GM23248 (cell line): ENCODE data around the gene ANKH.

Source experiments
- EZH2 ChIP-seq: fragments of 200-600 bp; sonication (generic); IDR thresholded peaks from 2 replicates; pipeline ENCODE4 v1.6.1; 2018; ENCODE audit warnings: antibody characterized with exemption, mild to moderate bottlenecking; ENCODE audit not compliant: insufficient read depth, poor library complexity, severe bottlenecking
- EZH2phosphoT487 ChIP-seq: fragments of 200-600 bp; sonication (generic); IDR thresholded peaks from 2 replicates; pipeline ENCODE4 v1.6.1; 2018; ENCODE audit warnings: antibody characterized with exemption, moderate library complexity, mild to moderate bottlenecking, low read depth; ENCODE audit not compliant: insufficient read depth

DNA sequence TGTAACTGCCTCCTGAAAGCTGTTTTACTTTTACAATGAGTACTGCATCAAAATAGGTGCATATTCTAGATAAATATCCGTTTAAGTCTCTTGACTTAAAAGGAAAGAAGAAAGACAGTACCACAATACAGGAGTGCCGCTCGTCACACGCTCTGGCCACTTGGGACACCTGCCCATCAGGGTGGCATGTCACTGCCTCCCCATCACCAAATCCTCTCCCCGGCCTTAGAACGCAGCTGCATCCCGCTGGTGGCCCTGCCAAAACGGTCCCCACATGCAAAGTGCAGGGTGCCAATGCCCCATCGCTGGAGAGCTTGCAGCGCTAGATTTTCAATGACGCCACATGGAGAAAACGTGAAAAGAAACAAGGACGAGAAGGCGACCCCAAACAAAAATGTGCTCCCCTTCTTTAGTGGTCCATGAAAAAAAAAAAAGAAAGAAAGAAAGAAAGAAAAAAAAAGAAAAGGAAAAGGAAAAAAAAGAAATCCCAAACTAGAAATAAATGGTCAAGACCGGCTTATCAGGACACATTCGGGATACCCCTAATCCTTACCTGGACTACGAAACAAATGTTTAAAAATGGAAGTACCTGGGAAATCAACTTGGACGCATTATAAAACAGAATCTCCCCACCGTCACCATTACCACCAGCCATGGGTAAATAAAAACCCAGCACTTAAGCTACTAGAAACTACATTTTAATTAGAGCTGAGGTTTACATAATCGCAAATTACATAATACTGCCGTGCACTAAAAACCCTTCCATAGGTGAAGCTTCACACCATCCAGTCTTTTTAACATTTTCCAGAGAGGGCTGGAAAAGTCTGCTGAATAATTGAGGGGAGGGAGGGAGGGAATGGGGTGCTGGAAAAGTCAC is 1.0 kb downstream of the ANKH start:
- TF ChIP-seq EZH2phosphoT487 (no peak), EZH2 (no peak)
